Small intestine (tissue), 7 donors: ENCODE data around the gene KLRD1. TPM values are rescaled to one million over a fixed set of nuclear protein-coding genes. Genes with fewer than 3 reads are reported as not detected.
A peak's percentile ranks its signal among the peaks of the same experiment; 100 is the strongest.
"Not testable (repeated sequence)": the region's sequence is repeated elsewhere in the genome, so short reads cannot be mapped to it uniquely, and the experiment has no call there.

Experiments used
- DNase-seq, 2 donors: peaks; one replicate each; pipeline versions ENCODE4 v3.0.0 to v3.0.0-alpha.2; 2013
- FAIRE-seq: peaks from 2 replicates; lab custom pipeline; 2012; peaks lifted over from hg19 to GRCh38; lab: Jason Lieb, UNC
- H3K27ac ChIP-seq, 3 donors: one replicate each; pipeline ENCODE4 v1.5.1; 2013; ENCODE audit warnings: low read length in 2 of 3, mild to moderate bottlenecking in 2 of 3, control low read depth in 1 of 3, inconsistent platforms in 1 of 3, low read depth in 1 of 3, moderate library complexity in 1 of 3
- H3K27me3 ChIP-seq, 3 donors: one replicate each; pipeline ENCODE4 v1.6.1; 2013; ENCODE audit warnings: low read length in 3 of 3, inconsistent platforms in 1 of 3; ENCODE audit not compliant: control insufficient read depth in 3 of 3, insufficient read depth in 3 of 3
- H3K36me3 ChIP-seq, 3 donors: one replicate each; pipeline ENCODE4 v1.6.1; 2013; ENCODE audit warnings: low read length in 3 of 3, inconsistent platforms in 1 of 3, low read depth in 1 of 3, mild to moderate bottlenecking in 1 of 3, moderate library complexity in 1 of 3; ENCODE audit not compliant: control insufficient read depth in 3 of 3, insufficient read depth in 2 of 3
- H3K4me1 ChIP-seq, 3 donors: one replicate each; pipeline ENCODE4 v1.6.1; 2013; ENCODE audit warnings: low read length in 2 of 3, inconsistent platforms in 1 of 3, low read depth in 1 of 3, mild to moderate bottlenecking in 1 of 3, moderate library complexity in 1 of 3; ENCODE audit not compliant: control insufficient read depth in 3 of 3, insufficient read depth in 2 of 3
- H3K4me3 ChIP-seq, 3 donors: one replicate each; pipeline ENCODE4 v1.5.1; 2013; ENCODE audit warnings: low read length in 3 of 3, control low read depth in 1 of 3, inconsistent platforms in 1 of 3, low read depth in 1 of 3, mild to moderate bottlenecking in 1 of 3, moderate library complexity in 1 of 3
- H3K9me3 ChIP-seq, 2 donors: one replicate each; pipeline ENCODE4 v1.6.1; 2013; ENCODE audit warnings: low read depth in 1 of 2, low read length in 1 of 2; ENCODE audit not compliant: control insufficient read depth in 2 of 2, insufficient read depth in 1 of 2
- WGBS, 3 donors: extraction: QIAGEN DNeasy Blood & Tissue Kit; methylation state at CpG; one replicate each; pipeline ENCODE4 v1.1.7; 2013; 5-methylcytosine and 5-hydroxymethylcytosine counted together
- polyA plus RNA-seq, 4 donors: library from polyadenylated mRNA; stranded (reverse) in 3 of 4; unstranded in 1 of 4; fragments of 200-250 nt in 3 of 4; fragments of 120-200 nt in 1 of 4; gene quantifications; one replicate each; pipeline versions ENCODE4 v1.2.1 to v1.2.3, GENCODE V29; 2013
- donor health status: healthy with polysubstance abuse.
- donor health status: control.
- donor health status: control.
- donor health status: Bipolar disorder and iron deficiency.
- donor health status: healthy.

KLRD1 gene
- polyA plus RNA-seq, 4 donors: 0.72 to 3.0 (median 1.4) TPM; not detected in 1

- Histone ChIP-seq H3K27me3 (no peaks in the 10 kb centered on the region), H3K9me3 (no peaks in the 10 kb centered on the region), H3K4me3 (no peak overlapping the region), H3K36me3 (no peaks in the 10 kb centered on the region), H3K4me1 (no peaks in the 10 kb centered on the region), H3K27ac (no peak overlapping the region)
- 67 to 69% (median 69%) methylated on average over 4 of the region's 4 CpGs for WGBS, 3 donors
- no peak for DNase-seq
- no peak for FAIRE-seq
Measured at GRCh38 chr12:10310926-10311720, 3.5 kb downstream of the KLRD1 start.

- Histone ChIP-seq H3K4me1 (no peaks in the 10 kb centered on the region), H3K4me3 (no peak overlapping the region), H3K36me3 (no peaks in the 10 kb centered on the region), H3K27ac (no peak overlapping the region), H3K9me3 (no peaks in the 10 kb centered on the region), H3K27me3 (no peaks in the 10 kb centered on the region)
- WGBS, 3 donors: 90 to 95% (median 95%) methylated on average over 2 of the region's 2 CpGs
- FAIRE-seq: no peak
- DNase-seq: no peak
Measured at GRCh38 chr12:10319388-10319787, 11.7 kb downstream of the KLRD1 start.

GRCh38 chr12:10320643-10321042 lies 13.0 kb downstream of the KLRD1 start:
- Histone ChIP-seq H3K4me3 (no peak overlapping the region), H3K27ac (no peak overlapping the region), H3K4me1 (no peaks in the 10 kb centered on the region), H3K36me3 (no peaks in the 10 kb centered on the region), H3K9me3 (no peaks in the 10 kb centered on the region), H3K27me3 (no peaks in the 10 kb centered on the region)
- 66 to 83% (median 78%) methylated on average over 1 of the region's 1 CpG for WGBS, 3 donors
- DNase-seq (no peak), FAIRE-seq (no peak)

- WGBS, 3 donors: 48 to 62% (median 53%) methylated on average over 2 of the region's 2 CpGs
- H3K27me3 ChIP-seq, H3K9me3 ChIP-seq, H3K36me3 ChIP-seq, H3K4me3 ChIP-seq, H3K4me1 ChIP-seq, DNase-seq, FAIRE-seq, H3K27ac ChIP-seq: not testable (repeated sequence)
Measured at GRCh38 chr12:10328691-10329090, 21.0 kb downstream of the KLRD1 start.

- peak; percentile 53 to 56 for DNase-seq
- H3K27me3 ChIP-seq: no peaks in the 10 kb centered on the region
- H3K36me3 ChIP-seq: no peaks in the 10 kb centered on the region
- H3K9me3 ChIP-seq: no peaks in the 10 kb centered on the region
- no peak overlapping the region for H3K27ac ChIP-seq
- FAIRE-seq: peak; percentile 61
- no peaks in the 10 kb centered on the region for H3K4me1 ChIP-seq
- H3K4me3 ChIP-seq: no peak overlapping the region
- 30 to 43% (median 40%) methylated on average over 2 of the region's 2 CpGs for WGBS, 3 donors
Measured at GRCh38 chr12:10331642-10332239, 24.1 kb downstream of the KLRD1 start.

- not testable (repeated sequence) for H3K27me3 ChIP-seq, H3K36me3 ChIP-seq, H3K4me1 ChIP-seq, H3K4me3 ChIP-seq, FAIRE-seq, H3K27ac ChIP-seq, DNase-seq, H3K9me3 ChIP-seq
- 59 to 65% (median 64%) methylated on average over 4 of the region's 4 CpGs for WGBS, 3 donors
Measured at GRCh38 chr12:10336196-10336595, 28.5 kb downstream of the KLRD1 start.

GRCh38 chr12:10338470-10338869 lies 30.8 kb downstream of the KLRD1 start:
- not testable (repeated sequence) for H3K27ac ChIP-seq, H3K9me3 ChIP-seq, H3K4me1 ChIP-seq, DNase-seq, H3K27me3 ChIP-seq, FAIRE-seq, H3K4me3 ChIP-seq, H3K36me3 ChIP-seq
- WGBS, 3 donors: 82 to 91% (median 87%) methylated on average over 3 to 4 of the region's 4 CpGs

GRCh38 chr12:10339053-10339840 lies 31.6 kb downstream of the KLRD1 start:
- Histone ChIP-seq H3K4me1 (no peaks in the 10 kb centered on the region), H3K27ac (no peak overlapping the region), H3K9me3 (no peaks in the 10 kb centered on the region), H3K4me3 (no peak overlapping the region), H3K36me3 (no peaks in the 10 kb centered on the region), H3K27me3 (no peaks in the 10 kb centered on the region)
- FAIRE-seq (no peak), DNase-seq (no peak)
- 67 to 72% (median 71%) methylated on average over 9 of the region's 9 CpGs for WGBS, 3 donors
